Measurements from ENCODE around the gene PFKM.
A peak's percentile ranks its signal among the peaks of the same experiment; 100 is the strongest.
"Not testable (repeated sequence)": the region's sequence is repeated elsewhere in the genome, so short reads cannot be mapped to it uniquely, and the experiment has no call there.

Gene PFKM

DNA sequence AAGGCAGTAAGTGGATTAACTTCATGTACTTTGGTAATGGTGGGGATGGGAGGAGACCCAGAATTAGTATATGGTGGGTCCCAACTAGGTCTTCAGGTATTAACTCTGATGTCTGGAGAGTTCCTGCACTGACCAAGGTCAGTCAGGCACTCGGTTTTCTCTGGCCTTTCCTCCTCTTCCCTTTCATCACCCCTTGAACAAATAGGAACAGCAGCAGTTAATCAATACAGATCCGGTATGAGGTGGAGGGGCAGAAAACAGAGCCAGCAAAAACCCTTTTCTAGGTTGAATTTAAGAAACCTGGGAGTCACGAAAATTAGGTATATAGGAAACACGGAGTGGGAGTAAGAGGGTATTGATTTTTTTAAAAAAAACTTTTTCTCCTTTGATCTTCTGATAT is 4.0 kb downstream of the PFKM start:
- H3K4me1 Mint-ChIP-seq, result peaks cover 20% of the 10 kb centered on the region
- CTCF ChIA-PET, result no interaction called here
- no peaks in the 10 kb centered on the region for H3K27me3 Mint-ChIP-seq
- no peaks in the 10 kb centered on the region for H3K9me3 Mint-ChIP-seq
- no peak overlapping the region for H3K27ac Mint-ChIP-seq
- no peak overlapping the region for H3K4me3 Mint-ChIP-seq
- no peak for DNase-seq
- H3K36me3 Mint-ChIP-seq, result peaks cover 9% of the 10 kb centered on the region

DNA sequence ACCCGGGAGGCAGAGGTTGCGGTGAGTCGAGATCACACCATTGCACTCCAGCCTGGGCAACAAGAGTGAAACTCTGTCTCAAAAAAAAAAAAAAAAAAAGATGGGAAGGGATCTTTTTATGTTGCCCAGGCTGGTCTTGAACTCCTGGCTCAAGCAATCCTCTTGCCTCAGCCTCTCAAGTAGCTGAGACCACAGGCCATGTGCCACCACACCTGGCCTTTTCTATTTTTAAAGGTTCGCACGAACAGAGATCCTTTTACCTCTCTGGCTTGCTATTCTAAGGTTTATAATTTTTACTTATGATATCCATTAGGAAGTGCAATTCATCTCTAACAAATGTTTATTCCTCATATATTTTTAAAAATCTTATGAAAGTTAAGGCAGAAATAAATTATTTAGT is 6.4 kb downstream of the PFKM start:
- CTCF ChIA-PET, H3K27ac Mint-ChIP-seq, DNase-seq, H3K4me3 Mint-ChIP-seq, H3K9me3 Mint-ChIP-seq, H3K27me3 Mint-ChIP-seq, H3K4me1 Mint-ChIP-seq: not testable (repeated sequence)
- H3K36me3 Mint-ChIP-seq, result peaks cover 10% of the 10 kb centered on the region

GRCh38 chr12:48125985-48126384 is 6.8 kb downstream of the PFKM start:
- Mint-ChIP-seq H3K4me3 (no peak overlapping the region), H3K27ac (no peak overlapping the region), H3K36me3 (peaks cover 10% of the 10 kb centered on the region), H3K27me3 (no peaks in the 10 kb centered on the region), H3K9me3 (no peaks in the 10 kb centered on the region), H3K4me1 (no peaks in the 10 kb centered on the region)
- no peak for DNase-seq
- CTCF ChIA-PET, result no interaction called here

DNA sequence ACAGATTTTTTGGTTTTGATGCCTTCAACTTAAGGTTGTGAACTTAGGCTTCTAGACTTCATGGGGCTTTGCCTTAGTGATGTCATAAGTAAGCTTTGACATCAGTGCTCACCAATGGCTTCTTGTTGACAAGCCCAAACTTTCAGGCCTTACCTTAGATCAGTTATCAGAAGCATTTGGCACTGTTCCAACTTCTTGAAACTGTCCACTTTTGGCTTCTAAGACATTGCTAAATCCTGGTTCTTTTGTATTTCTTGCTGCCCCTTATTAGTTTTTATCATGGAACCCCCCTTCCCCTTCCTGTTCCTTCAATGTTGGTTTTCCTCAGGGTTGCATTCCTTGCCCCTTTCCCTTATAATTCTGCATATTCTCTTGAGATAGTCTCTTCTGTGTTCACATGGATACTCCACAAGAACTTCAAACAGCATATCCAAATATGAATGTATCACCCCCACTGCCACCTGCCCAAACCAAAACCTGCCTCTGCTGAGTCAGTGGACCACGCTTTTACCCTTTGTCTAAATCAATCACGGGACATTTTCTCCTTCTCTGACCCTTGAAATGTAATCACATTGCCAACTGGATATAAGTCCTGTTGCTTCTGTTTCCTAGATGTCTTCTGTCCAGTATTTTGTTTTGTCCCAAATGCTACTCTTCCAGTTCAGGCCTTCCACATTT is 7.9 kb downstream of the PFKM start:
- CTCF ChIA-PET, result no interaction called here
- DNase-seq, result no peak
- no peak overlapping the region for H3K27ac Mint-ChIP-seq
- H3K27me3 Mint-ChIP-seq, result no peaks in the 10 kb centered on the region
- no peaks in the 10 kb centered on the region for H3K9me3 Mint-ChIP-seq
- H3K36me3 Mint-ChIP-seq, result peaks cover 10% of the 10 kb centered on the region
- no peak overlapping the region for H3K4me3 Mint-ChIP-seq
- H3K4me1 Mint-ChIP-seq, result no peaks in the 10 kb centered on the region

GRCh38 chr12:48128800-48129199 is 9.6 kb downstream of the PFKM start:
- no peaks in the 10 kb centered on the region for H3K9me3 Mint-ChIP-seq
- H3K4me3 Mint-ChIP-seq, result no peak overlapping the region
- CTCF ChIA-PET, result no interaction called here
- peaks cover 13% of the 10 kb centered on the region for H3K36me3 Mint-ChIP-seq
- no peaks in the 10 kb centered on the region for H3K27me3 Mint-ChIP-seq
- H3K27ac Mint-ChIP-seq, result no peak overlapping the region
- no peak for DNase-seq
- no peaks in the 10 kb centered on the region for H3K4me1 Mint-ChIP-seq

- Mint-ChIP-seq H3K27me3 (no peaks in the 10 kb centered on the region), H3K4me1 (no peaks in the 10 kb centered on the region), H3K9me3 (no peaks in the 10 kb centered on the region), H3K4me3 (no peak overlapping the region), H3K27ac (no peak overlapping the region), H3K36me3 (peaks cover 13% of the 10 kb centered on the region)
- no peak for DNase-seq
- CTCF ChIA-PET, result interaction anchor here (1.0 kb wide), 1 partner anchor 24 kb away, joined by 3 read pairs; no protein-coding TSS in a partner anchor
Measured at GRCh38 chr12:48129376-48129775, 10.2 kb downstream of the PFKM start.

DNA sequence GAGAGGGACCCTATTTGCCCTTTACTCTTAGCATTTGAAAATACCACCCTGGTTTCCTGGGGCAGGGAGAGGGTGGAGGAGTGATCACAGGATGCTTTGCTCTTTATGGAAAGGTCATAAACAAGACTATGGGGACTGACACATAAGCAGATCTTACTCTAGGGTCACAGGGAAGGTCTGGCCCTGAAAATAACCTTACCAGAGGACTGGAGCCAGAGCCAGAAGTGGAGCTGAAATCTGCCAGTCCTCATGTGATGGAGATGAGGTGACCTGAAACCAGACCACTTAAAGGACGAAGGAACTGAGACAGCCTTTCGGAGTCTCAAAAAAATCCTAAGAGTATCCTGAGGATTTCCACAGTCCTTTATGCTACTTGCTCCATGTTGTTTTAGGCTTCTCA is 12.4 kb downstream of the PFKM start:
- H3K4me3 Mint-ChIP-seq, result no peak overlapping the region
- no peaks in the 10 kb centered on the region for H3K9me3 Mint-ChIP-seq
- no peak for DNase-seq
- CTCF ChIA-PET, result no interaction called here
- H3K27me3 Mint-ChIP-seq, result no peaks in the 10 kb centered on the region
- no peak overlapping the region for H3K27ac Mint-ChIP-seq
- H3K36me3 Mint-ChIP-seq, result peaks cover 10% of the 10 kb centered on the region
- H3K4me1 Mint-ChIP-seq, result no peaks in the 10 kb centered on the region

DNA sequence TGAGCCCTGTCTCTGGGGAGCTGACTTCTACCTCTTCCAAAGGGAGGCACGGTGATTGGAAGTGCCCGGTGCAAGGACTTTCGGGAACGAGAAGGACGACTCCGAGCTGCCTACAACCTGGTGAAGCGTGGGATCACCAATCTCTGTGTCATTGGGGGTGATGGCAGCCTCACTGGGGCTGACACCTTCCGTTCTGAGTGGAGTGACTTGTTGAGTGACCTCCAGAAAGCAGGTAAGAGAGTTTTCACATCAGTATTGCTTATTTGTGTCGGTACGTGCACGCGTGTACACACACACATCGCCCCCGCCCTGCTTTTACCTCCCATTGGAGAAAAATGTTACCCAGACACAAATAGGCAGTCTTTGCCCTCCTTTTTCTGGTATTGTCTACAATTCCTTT is 13.7 kb downstream of the PFKM start:
- H3K9me3 Mint-ChIP-seq, result no peaks in the 10 kb centered on the region
- CTCF ChIA-PET, result no interaction called here
- H3K27ac Mint-ChIP-seq, result no peak overlapping the region
- peaks cover 6% of the 10 kb centered on the region for H3K36me3 Mint-ChIP-seq
- H3K4me1 Mint-ChIP-seq, result no peaks in the 10 kb centered on the region
- no peaks in the 10 kb centered on the region for H3K27me3 Mint-ChIP-seq
- DNase-seq, result no peak
- no peak overlapping the region for H3K4me3 Mint-ChIP-seq

- Mint-ChIP-seq H3K4me3 (no peak overlapping the region), H3K27ac (no peak overlapping the region), H3K9me3 (no peaks in the 10 kb centered on the region), H3K4me1 (no peaks in the 10 kb centered on the region), H3K27me3 (no peaks in the 10 kb centered on the region), H3K36me3 (peaks cover 4% of the 10 kb centered on the region)
- CTCF ChIA-PET, result no interaction called here
- no peak for DNase-seq
Measured at GRCh38 chr12:48135027-48135426, 15.9 kb downstream of the PFKM start.

DNA sequence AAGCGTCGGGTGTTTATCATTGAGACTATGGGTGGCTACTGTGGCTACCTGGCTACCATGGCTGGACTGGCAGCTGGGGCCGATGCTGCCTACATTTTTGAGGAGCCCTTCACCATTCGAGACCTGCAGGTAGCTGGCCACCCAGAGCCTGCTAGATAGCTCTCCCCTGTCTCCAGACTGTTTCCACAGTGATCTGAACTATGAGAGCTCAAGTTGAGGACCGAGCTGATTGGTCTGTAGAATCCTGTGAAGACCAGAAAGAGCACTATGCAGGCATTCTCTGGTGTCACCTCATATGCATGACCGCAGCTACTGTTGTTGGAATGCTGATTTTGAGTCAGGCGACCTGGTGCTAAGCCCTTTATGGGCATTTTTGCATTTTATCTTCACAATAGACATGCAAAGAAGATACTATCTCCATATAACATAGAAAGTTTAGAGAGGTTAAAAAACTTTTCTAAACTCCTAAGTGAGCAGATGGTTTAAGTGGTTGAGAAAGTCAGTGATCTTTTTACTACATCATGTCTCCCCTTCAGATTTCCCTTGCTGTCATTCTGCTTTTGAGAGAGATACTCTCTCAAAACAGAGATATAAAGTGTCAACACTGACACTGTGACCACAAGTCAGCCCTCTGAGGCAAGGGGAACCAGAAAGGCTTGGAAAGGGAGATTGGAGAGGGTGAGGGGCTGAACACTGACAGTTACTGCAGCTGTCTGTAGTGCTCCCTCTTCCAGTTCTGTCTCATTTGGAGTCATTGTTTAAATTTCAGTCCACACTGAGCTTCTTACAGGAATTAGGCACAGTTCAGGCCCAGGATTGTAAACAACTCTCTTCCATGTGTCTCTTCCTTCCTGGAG is 23.9 kb downstream of the PFKM start:
- Mint-ChIP-seq H3K36me3 (peaks cover 22% of the 10 kb centered on the region), H3K4me3 (no peak overlapping the region), H3K4me1 (no peaks in the 10 kb centered on the region), H3K27me3 (no peaks in the 10 kb centered on the region), H3K9me3 (no peaks in the 10 kb centered on the region), H3K27ac (no peak overlapping the region)
- CTCF ChIA-PET, result interaction anchor here (1.0 to 1.8 kb wide), 2 partner anchors 9 to 22 kb away, joined by 5 read pairs; no protein-coding TSS in a partner anchor
- DNase-seq, result no peak

DNA sequence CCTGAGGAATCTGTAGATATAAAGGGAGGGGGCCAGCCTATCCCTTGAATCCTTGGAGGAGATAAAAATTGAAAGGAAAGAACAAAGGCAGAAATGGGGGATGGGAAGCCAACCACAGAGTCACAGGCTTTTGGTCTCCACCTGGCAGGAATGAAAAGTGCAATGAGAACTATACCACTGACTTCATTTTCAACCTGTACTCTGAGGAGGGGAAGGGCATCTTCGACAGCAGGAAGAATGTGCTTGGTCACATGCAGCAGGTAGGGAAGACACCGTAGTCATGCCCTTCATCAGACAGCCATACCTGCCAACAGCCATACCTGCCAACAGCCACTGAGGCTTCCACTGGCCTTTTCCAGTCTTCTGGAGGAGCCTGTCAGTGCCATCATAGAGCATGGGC is 24.7 kb downstream of the PFKM start:
- Mint-ChIP-seq H3K4me1 (no peaks in the 10 kb centered on the region), H3K9me3 (no peaks in the 10 kb centered on the region), H3K36me3 (peaks cover 27% of the 10 kb centered on the region), H3K27ac (peak overlapping the region; percentile 69), H3K4me3 (no peak overlapping the region), H3K27me3 (no peaks in the 10 kb centered on the region)
- DNase-seq, result no peak
- CTCF ChIA-PET, result interaction anchor here (1.8 kb wide), 1 partner anchor 22 kb away, joined by 5 read pairs; no protein-coding TSS in a partner anchor

- CTCF ChIA-PET, result no interaction called here
- Mint-ChIP-seq H3K36me3 (peaks cover 46% of the 10 kb centered on the region), H3K27me3 (no peaks in the 10 kb centered on the region), H3K4me3 (no peak overlapping the region), H3K4me1 (no peaks in the 10 kb centered on the region), H3K27ac (no peak overlapping the region), H3K9me3 (no peaks in the 10 kb centered on the region)
- DNase-seq, result no peak
Measured at GRCh38 chr12:48145981-48146380, 26.8 kb downstream of the PFKM start.

GRCh38 chr12:48151103-48151771 is 32.1 kb downstream of the PFKM start:
- H3K27me3 Mint-ChIP-seq, result no peaks in the 10 kb centered on the region
- CTCF ChIA-PET, result no interaction called here

GRCh38 chr12:48155786-48156185 is 36.6 kb downstream of the PFKM start:
- H3K27me3 Mint-ChIP-seq, DNase-seq, CTCF ChIA-PET, H3K9me3 Mint-ChIP-seq: not testable (repeated sequence)
- peak overlapping the region; percentile 95 for H3K4me3 Mint-ChIP-seq
- H3K36me3 Mint-ChIP-seq, result peaks cover 27% of the 10 kb centered on the region
- H3K4me1 Mint-ChIP-seq, result peaks cover 40% of the 10 kb centered on the region
- peak overlapping the region; percentile 98 for H3K27ac Mint-ChIP-seq

More at GRCh38 chr12:48151103-48151771, 32.1 kb downstream of the PFKM start:
- Mint-ChIP-seq H3K27ac (peak overlapping the region; percentile 58), H3K36me3 (peaks cover 49% of the 10 kb centered on the region), H3K4me3 (no peak overlapping the region), H3K9me3 (no peaks in the 10 kb centered on the region), H3K4me1 (peaks cover 14% of the 10 kb centered on the region)
- no peak for DNase-seq

Data from activated naive CD4-positive, alpha-beta T cell treated with anti-CD3 and anti-CD28 coated beads, Interleukin-2, amount 10 ng/mL, durations not matched to agents 7 days and 5 days (primary cell).